Measurements from ENCODE around the gene SPRED3. TPM values are rescaled to one million over a fixed set of nuclear protein-coding genes. Genes with fewer than 3 reads are reported as not detected.

SPRED3 gene
- total RNA-seq, 1 experiment from 2014 or later = 3.5 TPM

GRCh38 chr19:38385057-38385803 lies 3.3 kb upstream of the SPRED3 start:
- Mint-ChIP-seq H3K4me3 (ENCODE audit: unreplicated experiment) (no peak overlapping the region), H3K36me3 (ENCODE audit: insufficient read depth, unreplicated experiment) (peaks cover 62% of the 10 kb centered on the region)

GRCh38 chr19:38385804-38386257 lies 2.7 kb upstream of the SPRED3 start:
- Mint-ChIP-seq H3K27ac (ENCODE audit: unreplicated experiment) (no peak overlapping the region), H3K4me3 (ENCODE audit: unreplicated experiment) (no peak overlapping the region), H3K4me1 (ENCODE audit: low read depth, unreplicated experiment) (peaks cover 13% of the 10 kb centered on the region), H3K27me3 (ENCODE audit: insufficient read depth, unreplicated experiment) (no peaks in the 10 kb centered on the region), H3K9me3 (ENCODE audit: unreplicated experiment) (no peaks in the 10 kb centered on the region), H3K36me3 (ENCODE audit: insufficient read depth, unreplicated experiment) (peaks cover 62% of the 10 kb centered on the region)
- intact Hi-C loops (cut with micrococcal nuclease; ENCODE audit: unreplicated experiment) = no loop called here
- CTCF ChIA-PET = no interaction called here
- no peak overlapping the region for H3K4me3 ChIP-seq (ENCODE audit: low read depth, low read length)
- no peaks in the 10 kb centered on the region for H3K9me3 ChIP-seq
- no TSS peak for BruUV-seq (replicated peaks)
- H3K36me3 ChIP-seq (ENCODE audit: control insufficient read depth, insufficient read depth, low read length) = peaks cover 9% of the 10 kb centered on the region
- H3K4me1 ChIP-seq = peaks cover 17% of the 10 kb centered on the region; the same call in 1 of the 2 replicates
- DNase-seq = no peak
- H3K27me3 ChIP-seq (replicated peaks; ENCODE audit: control insufficient read depth, insufficient read depth, low read length) = no peaks in the 10 kb centered on the region
- POLR2A ChIA-PET = no interaction called here
- no peak for TF ChIP-seq CTCF (IDR thresholded peaks at IDR 0.05; ENCODE audit: insufficient read depth in 1 of 2, low read depth in 1 of 2, low read length in 1 of 2, severe bottlenecking in 1 of 2, unreplicated experiment in 1 of 2)

More at GRCh38 chr19:38385057-38385803, 3.3 kb upstream of the SPRED3 start:
- peaks cover 17% of the 10 kb centered on the region; the same call in 1 of the 2 replicates for H3K4me1 ChIP-seq
- no TSS peak for BruUV-seq (replicated peaks)
- H3K36me3 ChIP-seq (ENCODE audit: control insufficient read depth, insufficient read depth, low read length) = peaks cover 9% of the 10 kb centered on the region
- Mint-ChIP-seq H3K27me3 (ENCODE audit: insufficient read depth, unreplicated experiment) (no peaks in the 10 kb centered on the region), H3K9me3 (ENCODE audit: unreplicated experiment) (no peaks in the 10 kb centered on the region), H3K4me1 (ENCODE audit: low read depth, unreplicated experiment) (peaks cover 13% of the 10 kb centered on the region), H3K27ac (ENCODE audit: unreplicated experiment) (no peak overlapping the region)
- ChIA-PET POLR2A (interaction anchor here (1.5 kb wide), 1 partner anchor 11 kb away, joined by 4 read pairs; the partner anchor contains the start of gene PSMD8), CTCF (interaction anchor here (1.2 kb wide), 1 partner anchor 18 kb away, joined by 7 read pairs; the partner anchor contains the start of gene FAM98C)
- no peak for DNase-seq
- H3K4me3 ChIP-seq (ENCODE audit: low read depth, low read length) = no peak overlapping the region
- no peaks in the 10 kb centered on the region for H3K27me3 ChIP-seq (replicated peaks; ENCODE audit: control insufficient read depth, insufficient read depth, low read length)
- H3K9me3 ChIP-seq = no peaks in the 10 kb centered on the region
- intact Hi-C loops (cut with micrococcal nuclease; ENCODE audit: unreplicated experiment) = no loop called here
- TF ChIP-seq CTCF (IDR thresholded peaks at IDR 0.05; ENCODE audit: insufficient read depth in 1 of 2, low read depth in 1 of 2, low read length in 1 of 2, severe bottlenecking in 1 of 2, unreplicated experiment in 1 of 2) = no peak

- POLR2A ChIA-PET = no interaction called here
- Histone ChIP-seq H3K4me3 (ENCODE audit: low read depth, low read length) (no peak overlapping the region), H3K27me3 (replicated peaks; ENCODE audit: control insufficient read depth, insufficient read depth, low read length) (no peaks in the 10 kb centered on the region), H3K36me3 (ENCODE audit: control insufficient read depth, insufficient read depth, low read length) (peaks cover 7% of the 10 kb centered on the region), H3K4me1 (peaks cover 17% of the 10 kb centered on the region; the same call in 1 of the 2 replicates), H3K9me3 (no peaks in the 10 kb centered on the region)
- DNase-seq = no peak
- Mint-ChIP-seq H3K27me3 (ENCODE audit: insufficient read depth, unreplicated experiment) (no peaks in the 10 kb centered on the region), H3K27ac (ENCODE audit: unreplicated experiment) (no peak overlapping the region), H3K4me3 (ENCODE audit: unreplicated experiment) (no peak overlapping the region), H3K4me1 (ENCODE audit: low read depth, unreplicated experiment) (peaks cover 13% of the 10 kb centered on the region), H3K9me3 (ENCODE audit: unreplicated experiment) (no peaks in the 10 kb centered on the region), H3K36me3 (ENCODE audit: insufficient read depth, unreplicated experiment) (peaks cover 56% of the 10 kb centered on the region)
- CTCF ChIA-PET = interaction anchor here (1.7 kb wide), 1 partner anchor 12 kb away, joined by 19 read pairs; the partner anchor contains the start of gene PSMD8
- no TSS peak for BruUV-seq (replicated peaks)
- TF ChIP-seq CTCF (IDR thresholded peaks at IDR 0.05; ENCODE audit: insufficient read depth in 1 of 2, low read depth in 1 of 2, low read length in 1 of 2, severe bottlenecking in 1 of 2, unreplicated experiment in 1 of 2) = no peak
- intact Hi-C loops (cut with micrococcal nuclease; ENCODE audit: unreplicated experiment) = no loop called here
Observed at GRCh38 chr19:38386300-38386970, 2.1 kb upstream of the SPRED3 start.
